Right atrium auricular region (tissue), 2 donors: ENCODE data around the gene CAPZA1. TPM values are rescaled to one million over a fixed set of nuclear protein-coding genes. Genes with fewer than 3 reads are reported as not detected.

Experiments used
- DNase-seq: peaks from one replicate; pipeline ENCODE4 v3.0.0-alpha.2; 2019; ENCODE audit warnings: low spot score
- H3K27ac ChIP-seq, 2 donors: fragments of 200-600 bp; sonication (generic); 1 replicate in 1 of 2; 2 replicates in 1 of 2; pipeline ENCODE4 v1.5.1; 2016 to 2019
- H3K27me3 ChIP-seq, 2 donors: fragments of 200-600 bp; sonication (generic); one replicate each; pipeline versions ENCODE4 v1.5.1 to v1.6.0; 2017 to 2019
- H3K36me3 ChIP-seq: fragments of 200-600 bp; sonication (generic); one replicate; pipeline ENCODE4 v1.5.1; 2016
- H3K4me1 ChIP-seq, 2 donors: fragments of 200-600 bp; sonication (generic); one replicate each; pipeline versions ENCODE4 v1.5.1 to v1.6.0; 2017 to 2019
- H3K4me3 ChIP-seq, 2 donors: fragments of 200-600 bp; sonication (generic); 1 replicate in 1 of 2; 2 replicates in 1 of 2; pipeline ENCODE4 v1.5.1; 2017 to 2019; ENCODE audit warnings: mild to moderate bottlenecking in 1 of 2, moderate library complexity in 1 of 2
- H3K9me3 ChIP-seq, 2 donors: fragments of 200-600 bp; sonication (generic); one replicate each; pipeline ENCODE4 v1.5.1; 2019
- total RNA-seq, 2 donors: library from RNA; depleted of rRNA; stranded (reverse); fragments of >200 nt; gene quantifications; one replicate each; pipeline ENCODE4 v1.1.0, GENCODE V29; 2016
- TF ChIP-seq, protein P1 (sequence below), 2 donors: fragments of 200-600 bp; sonication (generic); IDR thresholded peaks; one replicate each; pipeline ENCODE4 v1.5.1; 2019; ENCODE audit warnings: antibody characterized with exemption in 2 of 2

The CAPZA1 gene
- total RNA-seq, 2 donors from 2014 or later = 29.0 to 46.0 TPM

DNA sequence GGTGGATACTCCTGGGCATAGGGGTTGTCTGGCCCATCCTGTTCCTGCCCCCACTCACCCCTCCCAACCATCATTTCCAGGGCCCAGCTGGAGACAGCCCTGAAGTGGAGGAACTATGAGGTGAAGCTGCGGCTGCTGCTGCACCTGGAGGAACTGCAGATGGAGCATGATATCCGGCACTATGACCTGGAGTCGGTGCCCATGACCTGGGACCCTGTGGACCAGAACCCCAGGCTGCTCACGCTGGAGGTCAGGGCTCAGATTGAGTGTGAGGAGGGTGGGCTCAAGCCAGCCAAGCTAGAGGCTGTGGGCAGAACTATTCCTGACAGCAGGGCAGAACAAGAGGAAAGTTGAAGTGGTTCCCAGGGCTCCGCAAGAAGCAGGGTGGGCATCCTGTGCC is 73.0 kb downstream of the CAPZA1 start:
- Histone ChIP-seq H3K36me3 (peaks cover 73% of the 10 kb centered on the region), H3K27me3 (no peaks in the 10 kb centered on the region), H3K4me3 (no peak overlapping the region), H3K9me3 (no peaks in the 10 kb centered on the region), H3K4me1 (peaks cover 0 to 3% of the 10 kb centered on the region in 2 donors), H3K27ac (no peak overlapping the region)
- TF ChIP-seq, protein P1, sequence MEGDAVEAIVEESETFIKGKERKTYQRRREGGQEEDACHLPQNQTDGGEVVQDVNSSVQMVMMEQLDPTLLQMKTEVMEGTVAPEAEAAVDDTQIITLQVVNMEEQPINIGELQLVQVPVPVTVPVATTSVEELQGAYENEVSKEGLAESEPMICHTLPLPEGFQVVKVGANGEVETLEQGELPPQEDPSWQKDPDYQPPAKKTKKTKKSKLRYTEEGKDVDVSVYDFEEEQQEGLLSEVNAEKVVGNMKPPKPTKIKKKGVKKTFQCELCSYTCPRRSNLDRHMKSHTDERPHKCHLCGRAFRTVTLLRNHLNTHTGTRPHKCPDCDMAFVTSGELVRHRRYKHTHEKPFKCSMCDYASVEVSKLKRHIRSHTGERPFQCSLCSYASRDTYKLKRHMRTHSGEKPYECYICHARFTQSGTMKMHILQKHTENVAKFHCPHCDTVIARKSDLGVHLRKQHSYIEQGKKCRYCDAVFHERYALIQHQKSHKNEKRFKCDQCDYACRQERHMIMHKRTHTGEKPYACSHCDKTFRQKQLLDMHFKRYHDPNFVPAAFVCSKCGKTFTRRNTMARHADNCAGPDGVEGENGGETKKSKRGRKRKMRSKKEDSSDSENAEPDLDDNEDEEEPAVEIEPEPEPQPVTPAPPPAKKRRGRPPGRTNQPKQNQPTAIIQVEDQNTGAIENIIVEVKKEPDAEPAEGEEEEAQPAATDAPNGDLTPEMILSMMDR (IDR thresholded peaks at IDR 0.05) = no peak
- peak; percentile 40 for DNase-seq

DNA sequence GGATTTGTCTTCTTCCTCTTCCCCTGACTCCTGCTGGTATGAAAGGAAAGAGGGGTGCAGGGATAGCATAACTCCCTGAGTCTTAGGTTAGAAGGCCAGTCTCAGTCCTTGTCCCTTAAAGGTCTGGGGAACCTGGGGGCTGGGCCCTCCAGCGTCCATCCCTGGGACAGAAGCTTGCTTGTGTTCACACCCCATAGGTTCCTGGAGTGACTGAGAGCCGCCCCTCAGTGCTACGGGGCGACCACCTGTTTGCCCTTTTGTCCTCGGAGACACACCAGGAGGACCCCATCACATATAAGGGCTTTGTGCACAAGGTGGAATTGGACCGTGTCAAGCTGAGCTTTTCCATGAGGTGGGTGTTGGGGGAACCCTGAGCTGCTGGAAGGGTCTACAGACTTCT is 74.2 kb downstream of the CAPZA1 start:
- peaks cover 73% of the 10 kb centered on the region for H3K36me3 ChIP-seq
- TF ChIP-seq, protein P1 (IDR thresholded peaks at IDR 0.05) = no peak
- H3K9me3 ChIP-seq = no peaks in the 10 kb centered on the region

DNA sequence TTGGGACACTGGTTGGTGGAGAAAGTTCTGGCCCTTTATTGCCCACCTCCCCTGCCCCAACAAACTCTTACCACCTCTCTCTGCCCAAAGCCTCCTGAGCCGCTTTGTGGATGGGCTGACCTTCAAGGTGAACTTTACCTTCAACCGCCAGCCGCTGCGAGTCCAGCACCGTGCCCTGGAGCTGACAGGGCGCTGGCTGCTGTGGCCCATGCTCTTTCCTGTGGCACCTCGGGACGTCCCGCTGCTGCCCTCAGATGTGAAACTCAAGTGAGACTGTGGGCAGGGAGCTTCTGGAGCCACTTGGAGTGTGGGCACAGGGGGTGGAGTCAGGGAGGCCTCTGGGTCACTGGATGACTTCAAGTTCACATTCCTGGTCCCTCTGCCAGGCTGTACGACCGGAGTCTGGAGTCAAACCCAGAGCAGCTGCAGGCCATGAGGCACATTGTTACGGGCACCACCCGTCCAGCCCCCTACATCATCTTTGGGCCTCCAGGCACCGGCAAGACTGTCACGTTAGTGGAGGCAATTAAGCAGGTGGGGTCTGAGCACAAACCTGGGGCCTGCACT is 74.8 kb downstream of the CAPZA1 start:
- DNase-seq = no peak
- no peaks in the 10 kb centered on the region for H3K27me3 ChIP-seq
- peaks cover 71% of the 10 kb centered on the region for H3K36me3 ChIP-seq
- peaks cover 0 to 21% of the 10 kb centered on the region in 2 donors for H3K4me1 ChIP-seq
- no peaks in the 10 kb centered on the region for H3K9me3 ChIP-seq
- no peak overlapping the region for H3K27ac ChIP-seq
- H3K4me3 ChIP-seq = no peak overlapping the region
- TF ChIP-seq, protein P1 (IDR thresholded peaks at IDR 0.05) = no peak

More for the DNA sequence above, 74.2 kb downstream of the CAPZA1 start:
- H3K27me3 ChIP-seq = no peaks in the 10 kb centered on the region
- peaks cover 0 to 14% of the 10 kb centered on the region in 2 donors for H3K4me1 ChIP-seq
- H3K27ac ChIP-seq = no peak overlapping the region
- DNase-seq = peak; percentile 36
- no peak overlapping the region for H3K4me3 ChIP-seq

DNA sequence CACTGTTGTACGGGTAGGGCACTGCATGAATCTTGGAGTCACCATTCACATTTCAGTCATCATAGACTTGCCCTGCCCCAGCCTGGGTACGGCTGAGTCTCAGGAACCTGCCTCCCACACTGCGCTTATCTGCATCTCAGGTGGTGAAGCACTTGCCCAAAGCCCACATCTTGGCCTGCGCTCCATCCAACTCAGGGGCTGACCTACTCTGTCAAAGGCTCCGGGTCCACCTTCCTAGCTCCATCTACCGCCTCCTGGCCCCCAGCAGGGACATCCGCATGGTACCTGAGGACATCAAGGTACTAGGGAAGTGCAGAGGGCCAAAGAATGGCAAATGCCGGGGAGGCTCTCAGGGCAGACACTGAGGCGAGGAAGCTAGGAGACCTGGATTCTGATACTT is 75.6 kb downstream of the CAPZA1 start:
- Histone ChIP-seq H3K36me3 (peaks cover 69% of the 10 kb centered on the region), H3K4me3 (no peak overlapping the region), H3K27ac (no peak overlapping the region), H3K27me3 (no peaks in the 10 kb centered on the region), H3K9me3 (no peaks in the 10 kb centered on the region), H3K4me1 (peaks cover 0 to 29% of the 10 kb centered on the region in 2 donors)
- DNase-seq = no peak
- TF ChIP-seq, protein P1 (IDR thresholded peaks at IDR 0.05) = no peak

DNA sequence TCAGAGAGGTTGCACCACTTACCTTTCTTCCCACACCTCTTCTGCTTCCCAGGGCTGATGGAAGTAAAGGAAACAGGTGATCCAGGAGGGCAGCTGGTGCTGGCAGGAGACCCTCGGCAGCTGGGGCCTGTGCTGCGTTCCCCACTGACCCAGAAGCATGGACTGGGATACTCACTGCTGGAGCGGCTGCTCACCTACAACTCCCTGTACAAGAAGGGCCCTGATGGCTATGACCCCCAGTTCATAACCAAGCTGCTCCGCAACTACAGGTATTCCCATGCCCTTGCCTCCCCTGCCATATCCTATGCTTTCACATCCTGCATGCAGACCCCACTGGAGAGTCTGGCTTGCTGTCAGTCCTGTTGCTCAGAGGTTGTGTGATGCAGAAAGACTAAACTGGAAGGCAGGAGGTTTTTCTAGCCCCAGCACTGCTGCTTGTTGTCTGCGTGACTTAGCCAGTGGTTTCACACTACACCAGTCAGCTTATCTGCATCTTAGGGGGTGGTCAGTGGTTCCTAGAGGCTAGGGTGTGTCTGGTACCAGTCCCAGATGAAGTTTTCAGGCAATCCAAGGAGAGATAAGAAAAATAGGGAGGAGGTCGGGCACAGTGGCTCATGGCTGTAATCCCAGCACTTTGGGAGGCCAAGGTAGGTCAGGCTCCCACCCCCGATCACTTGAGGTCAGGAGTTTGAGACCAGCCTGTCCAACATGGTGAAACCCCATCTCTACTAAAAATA is 77.1 kb downstream of the CAPZA1 start:
- TF ChIP-seq, protein P1 (IDR thresholded peaks at IDR 0.05) = no peak
- DNase-seq = no peak
- Histone ChIP-seq H3K27me3 (no peaks in the 10 kb centered on the region), H3K4me1 (peaks cover 0 to 44% of the 10 kb centered on the region in 2 donors), H3K4me3 (no peak overlapping the region), H3K36me3 (peaks cover 63% of the 10 kb centered on the region), H3K27ac (no peak overlapping the region), H3K9me3 (no peaks in the 10 kb centered on the region)
